NCI-H510A treated with DMSO at 0.1 percent for 48 hours (cell line): ENCODE measurements around the gene PIGS.
"Not testable (repeated sequence)": the region's sequence is repeated elsewhere in the genome, so short reads cannot be mapped to it uniquely, and the experiment has no call there.

Experiments used
- DNase-seq: peaks from one replicate; lab custom pipeline; 2025; lab: John Stamatoyannopoulos, UW

The PIGS gene

GRCh38 chr17:28578246-28579195 lies 7.2 kb upstream of the PIGS start:
- no peak for DNase-seq

GRCh38 chr17:28577466-28577824 lies 6.1 kb upstream of the PIGS start:
- no peak for DNase-seq

- DNase-seq, result peak; percentile 97
Observed at GRCh38 chr17:28576758-28577465, 5.6 kb upstream of the PIGS start, which contains the start of gene ALDOC. ALDOC (minus strand) TSS chr17:28576895; CDS start chr17:28575532, 1,363 bp downstream.

- DNase-seq, result not testable (repeated sequence)
Observed at GRCh38 chr17:28576016-28576415, 4.7 kb upstream of the PIGS start.

- no peak for DNase-seq
Observed at GRCh38 chr17:28575126-28575795, 3.9 kb upstream of the PIGS start.

- no peak for DNase-seq
Observed at GRCh38 chr17:28574526-28574925, 3.2 kb upstream of the PIGS start.

- no peak for DNase-seq
Observed at GRCh38 chr17:28573966-28574480, 2.7 kb upstream of the PIGS start.

- no peak for DNase-seq
Observed at GRCh38 chr17:28573521-28573920, 2.2 kb upstream of the PIGS start.

GRCh38 chr17:28573040-28573380 lies 1.7 kb upstream of the PIGS start:
- DNase-seq, result no peak

GRCh38 chr17:28572259-28573039 lies 1.1 kb upstream of the PIGS start:
- DNase-seq, result no peak

- DNase-seq, result peak; percentile 46
Observed at GRCh38 chr17:28570716-28571360, 486 bp downstream of the PIGS start.

GRCh38 chr17:28569446-28569845 lies 1.9 kb downstream of the PIGS start:
- no peak for DNase-seq

GRCh38 chr17:28567604-28568003 lies 3.7 kb downstream of the PIGS start:
- DNase-seq, result no peak

GRCh38 chr17:28563475-28563874 lies 7.8 kb downstream of the PIGS start:
- DNase-seq, result no peak

GRCh38 chr17:28555022-28555421 lies 16.3 kb downstream of the PIGS start:
- DNase-seq, result no peak

GRCh38 chr17:28554565-28554964 lies 16.8 kb downstream of the PIGS start:
- no peak for DNase-seq

GRCh38 chr17:28553000-28553505 lies 18.3 kb downstream of the PIGS start:
- DNase-seq, result no peak

- DNase-seq, result peak; percentile 65
Observed at GRCh38 chr17:28552176-28552999, 18.9 kb downstream of the PIGS start, which contains the start of gene UNC119. UNC119 (minus strand) TSS chr17:28552624; CDS start chr17:28552557, 67 bp downstream.

GRCh38 chr17:28551421-28552175 lies 19.7 kb downstream of the PIGS start:
- DNase-seq, result peak; percentile 28
